Erythroblast (primary cell): Measurements from ENCODE around the gene NPAS2.

Experiments used
- GATA1 ChIP-seq: IDR thresholded peaks from 2 replicates; pipeline ENCODE4 v1.6.1; 2011; ENCODE audit warnings: low read depth, mild to moderate bottlenecking, control low read depth, low read length, moderate library complexity
- POLR2A ChIP-seq: IDR thresholded peaks from 2 replicates; pipeline ENCODE4 v1.6.1; 2011; ENCODE audit warnings: mild to moderate bottlenecking, low read length

DNA sequence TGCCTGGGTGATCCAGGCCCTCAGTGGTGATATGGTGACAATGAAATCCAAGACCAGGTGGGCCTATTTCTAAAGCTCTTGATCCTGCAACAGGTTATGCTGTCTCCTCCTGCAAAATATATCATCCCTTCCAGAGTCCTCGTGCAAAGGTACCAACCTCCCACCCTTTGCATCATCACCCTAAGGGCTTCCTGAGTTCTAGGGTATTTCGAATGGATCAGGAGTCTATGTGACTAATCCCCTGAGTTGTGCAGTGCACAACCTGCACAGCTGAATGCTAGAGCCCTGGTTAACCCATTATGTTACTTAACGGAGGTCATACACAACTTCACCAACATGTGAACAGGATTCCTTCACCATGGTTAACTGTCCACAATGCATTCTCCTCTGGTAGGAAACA is 13.4 kb upstream of the NPAS2 start:
- TF ChIP-seq POLR2A (no peak), GATA1 (no peak)
